CD14-positive monocyte (primary cell): ENCODE measurements around the gene CDH4. TPM values are rescaled to one million over a fixed set of nuclear protein-coding genes. Genes with fewer than 3 reads are reported as not detected.

Experiments used
- DNase-seq, 3 donors: peaks; one replicate each; pipeline ENCODE4 v3.0.0-alpha.2; 2011 to 2022
- H2AFZ ChIP-seq: 2 replicates; pipeline ENCODE4 v1.6.0; 2012; ENCODE audit warnings: mild to moderate bottlenecking, low read depth, low read length, inconsistent platforms; ENCODE audit not compliant: insufficient read depth, poor library complexity, severe bottlenecking
- H3K27ac ChIP-seq, 2 donors: 1 replicate in 1 of 2; 2 replicates in 1 of 2; pipeline ENCODE4 v1.5.1; 2012 to 2013; ENCODE audit warnings: low read length in 2 of 2, control low read depth in 1 of 2, inconsistent platforms in 1 of 2, low read depth in 1 of 2, mild to moderate bottlenecking in 1 of 2
- H3K27me3 ChIP-seq, 2 donors: one replicate each; pipeline versions ENCODE4 v1.6.0 to v1.6.1; 2011 to 2013; ENCODE audit warnings: low read length in 2 of 2; ENCODE audit not compliant: control insufficient read depth in 2 of 2, insufficient read depth in 2 of 2
- H3K36me3 ChIP-seq, 2 donors: replicated peaks in 1 of 2; 1 replicate in 1 of 2; 2 replicates in 1 of 2; pipeline versions ENCODE4 v1.5.1 to v1.6.1; 2012 to 2013; ENCODE audit warnings: low read length in 2 of 2, control low read depth in 1 of 2, inconsistent platforms in 1 of 2, mild to moderate bottlenecking in 1 of 2; ENCODE audit not compliant: insufficient read depth in 2 of 2, control insufficient read depth in 1 of 2
- H3K4me1 ChIP-seq, 2 donors: 1 replicate in 1 of 2; 2 replicates in 1 of 2; pipeline versions ENCODE4 v1.5.1 to v1.6.1; 2012 to 2013; ENCODE audit warnings: low read length in 2 of 2, control low read depth in 1 of 2, inconsistent platforms in 1 of 2, mild to moderate bottlenecking in 1 of 2, moderate library complexity in 1 of 2; ENCODE audit not compliant: insufficient read depth in 2 of 2, control insufficient read depth in 1 of 2
- H3K4me2 ChIP-seq: replicated peaks from 2 replicates; pipeline ENCODE3; 2012; ENCODE audit warnings: low read length, moderate library complexity, mild to moderate bottlenecking; ENCODE audit not compliant: poor library complexity, severe bottlenecking; ENCODE audit errors: extremely low read depth
- H3K4me3 ChIP-seq, 3 experiments: fragments of 200-600 bp in 1 of 3; sonication (generic) in 1 of 3; replicated peaks in 1 of 3; 1 replicate in 2 of 3; 2 replicates in 1 of 3; pipeline ENCODE4 v1.5.1; 2011 to 2013; ENCODE audit warnings: low read length in 3 of 3, mild to moderate bottlenecking in 3 of 3, control low read depth in 2 of 3, low read depth in 2 of 3, inconsistent platforms in 1 of 3, moderate library complexity in 1 of 3
- H3K79me2 ChIP-seq: 2 replicates; pipeline ENCODE4 v1.6.0; 2012; ENCODE audit warnings: mild to moderate bottlenecking, control low read depth, inconsistent platforms, low read length, moderate library complexity; ENCODE audit not compliant: insufficient read depth
- H3K9ac ChIP-seq: 2 replicates; pipeline ENCODE4 v1.6.0; 2017; ENCODE audit warnings: low read length, mild to moderate bottlenecking; ENCODE audit not compliant: insufficient read depth, poor library complexity, severe bottlenecking
- H3K9me3 ChIP-seq, 2 donors: replicated peaks in 1 of 2; 1 replicate in 1 of 2; 2 replicates in 1 of 2; pipeline versions ENCODE4 v1.5.1 to v1.6.1; 2012 to 2013; ENCODE audit warnings: low read length in 2 of 2, control low read depth in 1 of 2; ENCODE audit not compliant: control insufficient read depth in 1 of 2, insufficient read depth in 1 of 2
- H4K20me1 ChIP-seq: 2 replicates; pipeline ENCODE4 v1.6.0; 2012; ENCODE audit warnings: mild to moderate bottlenecking, low read length, control low read depth, moderate library complexity; ENCODE audit not compliant: insufficient read depth
- H3K27ac Mint-ChIP-seq, 7 donors: one replicate each; pipeline ENCODE4 v1.8.0; 2020; ENCODE audit warnings: mild to moderate bottlenecking in 7 of 7, mixed read lengths in 7 of 7, moderate library complexity in 6 of 7, inconsistent platforms in 2 of 7
- H3K27me3 Mint-ChIP-seq, 3 donors: one replicate each; pipeline ENCODE4 v1.8.0; 2021 to 2022; ENCODE audit warnings: low read depth in 3 of 3, mild to moderate bottlenecking in 3 of 3, mixed read lengths in 3 of 3, moderate library complexity in 3 of 3, inconsistent platforms in 1 of 3
- H3K36me3 Mint-ChIP-seq, 2 donors: one replicate each; pipeline ENCODE4 v1.8.0; 2020; ENCODE audit warnings: mixed read lengths in 2 of 2, inconsistent platforms in 1 of 2, mild to moderate bottlenecking in 1 of 2
- H3K4me1 Mint-ChIP-seq: one replicate; pipeline ENCODE4 v1.8.0; 2020; ENCODE audit warnings: mild to moderate bottlenecking, mixed read lengths
- H3K4me3 Mint-ChIP-seq, 2 donors: one replicate each; pipeline ENCODE4 v1.8.0; 2020; ENCODE audit warnings: mild to moderate bottlenecking in 2 of 2, mixed read lengths in 2 of 2, moderate library complexity in 1 of 2
- H3K9me3 Mint-ChIP-seq, 7 donors: one replicate each; pipeline ENCODE4 v1.8.0; 2020 to 2022; ENCODE audit warnings: mixed read lengths in 7 of 7, mild to moderate bottlenecking in 6 of 7, moderate library complexity in 6 of 7, inconsistent platforms in 2 of 7
- CTCF ChIP-seq: fragments of 200-600 bp; IDR thresholded peaks from one replicate; pipeline ENCODE4 v1.8.0; 2022; ENCODE audit warnings: antibody characterized with exemption, mild to moderate bottlenecking
- WGBS: methylation state at CpG from one replicate; pipeline ENCODE4 v1.1.5; 2013; ENCODE audit warnings: missing lambda C conversion rate; ENCODE audit not compliant: insufficient coverage; 5-methylcytosine and 5-hydroxymethylcytosine counted together
- intact Hi-C, 2 donors: fragments of 100-400 bp; cut with micrococcal nuclease; formaldehyde crosslinking; loops; one replicate each; pipeline versions ENCODE4 v1.15.0 to v1.15.1; 2023
- polyA plus RNA-seq, 3 donors: library from polyadenylated mRNA; depleted of rRNA in 1 of 3; unstranded in 2 of 3; stranded (reverse) in 1 of 3; fragments of 300-500 nt in 2 of 3; fragments of >200 nt in 1 of 3; fragmentation: Illumina TruSeq in 2 of 3; gene quantifications; 1 replicate in 2 of 3; 2 replicates in 1 of 3; pipeline ENCODE4 v1.2.3, GENCODE V29; 2012 to 2021

CDH4 gene
- polyA plus RNA-seq, 3 donors: not detected

GRCh38 chr20:61564628-61565027 is 312.6 kb downstream of the CDH4 start:
- H3K4me1 ChIP-seq: no peaks in the 10 kb centered on the region

DNA sequence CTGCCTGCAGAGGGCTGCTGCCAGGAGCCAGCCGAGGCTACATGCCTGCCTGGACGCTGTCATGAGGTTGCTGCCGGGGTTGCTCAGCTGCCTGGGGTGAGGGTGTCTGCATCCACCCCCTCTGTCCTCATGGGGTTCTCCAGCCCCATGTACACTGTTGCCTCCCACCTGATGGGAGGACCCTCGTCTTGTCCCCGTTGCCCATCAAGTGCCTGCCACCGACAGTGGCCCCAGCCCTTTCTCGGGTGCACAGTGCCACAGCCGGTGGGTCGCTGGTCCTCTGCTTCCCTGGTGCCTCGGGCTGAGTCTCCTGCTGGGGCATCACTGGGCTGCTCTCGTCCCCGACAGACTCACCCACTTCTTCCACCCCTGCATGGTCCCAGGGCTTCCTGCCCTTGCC is 313.7 kb downstream of the CDH4 start:
- Mint-ChIP-seq H3K36me3 (no peaks in the 10 kb centered on the region), H3K4me3 (no peak overlapping the region), H3K9me3 (peaks cover 0 to 67% (median 43%) of the 10 kb centered on the region in 7 donors), H3K4me1 (no peaks in the 10 kb centered on the region), H3K27ac (peak overlapping the region in 1 of 7 donors; percentile 44), H3K27me3 (peaks cover 0 to 1% (median 1%) of the 10 kb centered on the region in 3 donors)
- H3K36me3 ChIP-seq: no peaks in the 10 kb centered on the region
- peaks cover 0 to 97% of the 10 kb centered on the region in 2 donors for H3K9me3 ChIP-seq
- H3K4me2 ChIP-seq: no peak overlapping the region
- no peak for TF ChIP-seq CTCF
- intact Hi-C loops: no loop called here
- H3K4me3 ChIP-seq: no peak overlapping the region
- no peak for DNase-seq
- no peaks in the 10 kb centered on the region for H3K79me2 ChIP-seq
- no peak overlapping the region for H2AFZ ChIP-seq
- H3K9ac ChIP-seq: no peak overlapping the region
- H4K20me1 ChIP-seq: no peaks in the 10 kb centered on the region
- WGBS: 97% methylated on average over 12 of the region's 12 CpGs
- no peaks in the 10 kb centered on the region for H3K4me1 ChIP-seq
- H3K27me3 ChIP-seq: no peaks in the 10 kb centered on the region
- H3K27ac ChIP-seq: no peak overlapping the region

More at GRCh38 chr20:61564628-61565027, 312.6 kb downstream of the CDH4 start:
- intact Hi-C loops: no loop called here
- no peak for DNase-seq
- no CpG with 5 or more reads among the region's 8 CpGs for WGBS
- Histone ChIP-seq H3K4me2 (no peak overlapping the region), H3K9me3 (peaks cover 0 to 97% of the 10 kb centered on the region in 2 donors), H3K79me2 (no peaks in the 10 kb centered on the region), H3K27me3 (no peaks in the 10 kb centered on the region), H3K36me3 (no peaks in the 10 kb centered on the region), H3K27ac (no peak overlapping the region), H3K4me3 (no peak overlapping the region), H4K20me1 (no peaks in the 10 kb centered on the region), H2AFZ (no peak overlapping the region), H3K9ac (no peak overlapping the region)
- Mint-ChIP-seq H3K4me1 (no peaks in the 10 kb centered on the region), H3K27me3 (peaks cover 0 to 4% (median 1%) of the 10 kb centered on the region in 3 donors), H3K4me3 (no peak overlapping the region), H3K36me3 (no peaks in the 10 kb centered on the region), H3K27ac (no peak overlapping the region), H3K9me3 (peaks cover 0 to 66% (median 43%) of the 10 kb centered on the region in 7 donors)
- TF ChIP-seq CTCF: no peak
